Testis (tissue), 3 donors: ENCODE results near the gene AUTS2. TPM values are rescaled to one million over a fixed set of nuclear protein-coding genes. Genes with fewer than 3 reads are reported as not detected.

Experiments
- DNase-seq: peaks from one replicate; pipeline ENCODE4 v3.0.0-alpha.2; 2019
- H3K27ac ChIP-seq, 2 donors: fragments of 200-600 bp; sonication (generic); one replicate each; pipeline ENCODE4 v1.5.1; 2019
- H3K27me3 ChIP-seq: fragments of 200-600 bp; sonication (generic); one replicate; pipeline ENCODE4 v1.5.1; 2019
- H3K36me3 ChIP-seq: fragments of 200-600 bp; sonication (generic); one replicate; pipeline ENCODE4 v1.5.1; 2017; ENCODE audit warnings: low read depth; ENCODE audit errors: missing control alignments
- H3K4me1 ChIP-seq: fragments of 200-600 bp; sonication (generic); one replicate; pipeline ENCODE4 v1.5.1; 2019
- H3K4me3 ChIP-seq, 2 donors: fragments of 200-600 bp; sonication (generic); one replicate each; pipeline ENCODE4 v1.5.1; 2017 to 2019
- H3K9me3 ChIP-seq: fragments of 200-600 bp; sonication (generic); one replicate; pipeline ENCODE4 v1.5.1; 2017
- CTCF ChIP-seq, 3 experiments: fragments of 450-650 bp in 2 of 3; fragments of 200-600 bp in 1 of 3; sonication (generic) in 1 of 3; IDR thresholded peaks; one replicate each; pipeline ENCODE4 v1.5.1; 2016 to 2019; ENCODE audit warnings: antibody characterized with exemption in 3 of 3, mild to moderate bottlenecking in 2 of 3, moderate library complexity in 1 of 3
- POLR2A ChIP-seq: fragments of 450-650 bp; IDR thresholded peaks from one replicate; pipeline ENCODE4 v1.6.1; 2017; ENCODE audit warnings: antibody characterized with exemption, mild to moderate bottlenecking, moderate library complexity
- WGBS, 2 donors: methylation state at CpG; one replicate each; pipeline ENCODE4 v1.1.5; 2018; 5-methylcytosine and 5-hydroxymethylcytosine counted together
- intact Hi-C: fragments of 100-400 bp; cut with DNase I; formaldehyde crosslinking; loops from one replicate; pipeline ENCODE4 v1.15.1; 2023; ENCODE audit warnings: low total_unique reads
- polyA plus RNA-seq: library from polyadenylated mRNA; stranded (reverse); fragments of 350-450 nt; fragmentation: Illumina TruSeq; extraction: RNeasy Lipid Tissue Mini Kit (QIAGEN cat#74804); gene quantifications from one replicate; pipeline ENCODE4 v1.2.3, GENCODE V29; 2014; ENCODE audit warnings: low read depth, low replicate concordance; ENCODE audit not compliant: insufficient read depth
- total RNA-seq, 2 donors: library from RNA; depleted of rRNA; stranded (reverse); fragments of >200 nt; gene quantifications; one replicate each; pipeline ENCODE4 v1.2.3, GENCODE V29; 2016

AUTS2 gene
- total and polyA plus RNA-seq, 3 donors from 2014 or later: 21.3 to 75.5 (median 56.1) TPM

- no peak overlapping the region for H3K4me3 ChIP-seq
- no peaks in the 10 kb centered on the region for H3K27me3 ChIP-seq
- H3K27ac ChIP-seq: no peak overlapping the region
- H3K36me3 ChIP-seq: no peaks in the 10 kb centered on the region
- TF ChIP-seq POLR2A: no peak
- no peak for TF ChIP-seq CTCF (IDR thresholded peaks at IDR 0.05)
- intact Hi-C loops: no loop called here
- no peaks in the 10 kb centered on the region for H3K9me3 ChIP-seq
- 79 to 84% methylated on average over 8 of the region's 8 CpGs for WGBS, 2 donors
- H3K4me1 ChIP-seq: no peaks in the 10 kb centered on the region
- peak; percentile 21 for DNase-seq
These were observed 1140.0 kb downstream of the AUTS2 start for GRCh38 chr7:70738151-70738885.

- Histone ChIP-seq H3K4me3 (no peak overlapping the region), H3K36me3 (no peaks in the 10 kb centered on the region), H3K27me3 (no peaks in the 10 kb centered on the region), H3K27ac (no peak overlapping the region), H3K4me1 (no peaks in the 10 kb centered on the region), H3K9me3 (no peaks in the 10 kb centered on the region)
- WGBS, 2 donors: 75 to 80% methylated on average over 7 of the region's 7 CpGs
- no peak for DNase-seq
- intact Hi-C loops: no loop called here
- no peak for TF ChIP-seq CTCF (IDR thresholded peaks at IDR 0.05)
- TF ChIP-seq POLR2A: no peak
These were observed 1141.5 kb downstream of the AUTS2 start for GRCh38 chr7:70739646-70740210.

GRCh38 chr7:70741666-70742065, 1143.4 kb downstream of the AUTS2 start:
- no peak for TF ChIP-seq CTCF (IDR thresholded peaks at IDR 0.05)
- no peak for TF ChIP-seq POLR2A
- intact Hi-C loops: no loop called here
- Histone ChIP-seq H3K4me3 (no peak overlapping the region), H3K27ac (no peak overlapping the region), H3K36me3 (no peaks in the 10 kb centered on the region), H3K27me3 (no peaks in the 10 kb centered on the region), H3K4me1 (no peaks in the 10 kb centered on the region), H3K9me3 (no peaks in the 10 kb centered on the region)
- no peak for DNase-seq
- 83 to 88% methylated on average over 5 of the region's 5 CpGs for WGBS, 2 donors

- no peak for TF ChIP-seq POLR2A
- TF ChIP-seq CTCF (IDR thresholded peaks at IDR 0.05): no peak
- 74 to 76% methylated on average over 9 of the region's 9 CpGs for WGBS, 2 donors
- intact Hi-C loops: no loop called here
- no peak overlapping the region for H3K27ac ChIP-seq
- H3K4me1 ChIP-seq: no peaks in the 10 kb centered on the region
- no peak overlapping the region for H3K4me3 ChIP-seq
- H3K36me3 ChIP-seq: no peaks in the 10 kb centered on the region
- DNase-seq: no peak
- H3K9me3 ChIP-seq: no peaks in the 10 kb centered on the region
- H3K27me3 ChIP-seq: no peaks in the 10 kb centered on the region
These were observed 1145.5 kb downstream of the AUTS2 start for GRCh38 chr7:70743531-70744325.
